Kidney tubule cell (primary cell): Measurements from ENCODE around the gene ENHO.
"Not testable (repeated sequence)": the region's sequence is repeated elsewhere in the genome, so short reads cannot be mapped to it uniquely, and the experiment has no call there.

Source experiments
- DNase-seq: peaks from one replicate; pipeline ENCODE4 v3.0.0-alpha.2; 2018; ENCODE audit warnings: low spot score

ENHO gene

DNA sequence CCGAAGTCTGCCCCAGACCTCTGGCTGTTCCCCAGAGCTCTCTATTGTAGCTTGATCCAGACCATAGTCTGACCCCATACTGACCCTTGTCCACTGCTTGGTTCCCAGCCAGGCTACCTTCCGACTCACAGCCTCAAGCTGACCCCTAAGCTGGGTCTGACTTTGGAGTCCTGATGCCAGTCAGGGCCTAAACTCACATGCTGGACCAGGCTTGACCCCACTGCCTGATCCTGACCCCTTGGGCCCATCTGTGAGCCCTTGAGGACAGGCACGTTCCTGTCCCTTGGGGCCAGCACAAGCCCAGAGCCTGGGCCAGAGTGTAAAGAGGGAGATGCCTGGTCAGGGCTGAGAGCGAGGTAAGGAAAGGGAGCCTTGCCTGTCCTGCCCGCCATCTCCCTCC lies 32.7 kb upstream of the ENHO start:
- no peak for DNase-seq

DNA sequence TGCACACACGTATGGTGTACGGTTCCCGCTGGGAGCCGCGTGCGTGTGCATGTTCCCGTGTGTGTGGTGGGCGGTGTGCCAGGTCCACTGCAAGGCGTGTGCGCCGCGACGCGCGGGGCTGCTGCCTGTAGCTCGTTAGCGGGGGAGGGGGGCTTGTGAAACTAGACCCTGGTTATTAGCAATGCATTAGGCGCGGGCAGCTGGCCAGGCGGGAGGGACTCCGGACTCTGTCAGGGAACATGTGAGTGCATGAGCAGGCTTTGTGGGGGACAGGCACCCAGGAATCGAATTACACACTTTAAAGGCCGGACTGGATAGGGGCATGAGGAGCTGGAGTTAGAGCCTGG lies 32.2 kb upstream of the ENHO start:
- DNase-seq, result no peak

DNA sequence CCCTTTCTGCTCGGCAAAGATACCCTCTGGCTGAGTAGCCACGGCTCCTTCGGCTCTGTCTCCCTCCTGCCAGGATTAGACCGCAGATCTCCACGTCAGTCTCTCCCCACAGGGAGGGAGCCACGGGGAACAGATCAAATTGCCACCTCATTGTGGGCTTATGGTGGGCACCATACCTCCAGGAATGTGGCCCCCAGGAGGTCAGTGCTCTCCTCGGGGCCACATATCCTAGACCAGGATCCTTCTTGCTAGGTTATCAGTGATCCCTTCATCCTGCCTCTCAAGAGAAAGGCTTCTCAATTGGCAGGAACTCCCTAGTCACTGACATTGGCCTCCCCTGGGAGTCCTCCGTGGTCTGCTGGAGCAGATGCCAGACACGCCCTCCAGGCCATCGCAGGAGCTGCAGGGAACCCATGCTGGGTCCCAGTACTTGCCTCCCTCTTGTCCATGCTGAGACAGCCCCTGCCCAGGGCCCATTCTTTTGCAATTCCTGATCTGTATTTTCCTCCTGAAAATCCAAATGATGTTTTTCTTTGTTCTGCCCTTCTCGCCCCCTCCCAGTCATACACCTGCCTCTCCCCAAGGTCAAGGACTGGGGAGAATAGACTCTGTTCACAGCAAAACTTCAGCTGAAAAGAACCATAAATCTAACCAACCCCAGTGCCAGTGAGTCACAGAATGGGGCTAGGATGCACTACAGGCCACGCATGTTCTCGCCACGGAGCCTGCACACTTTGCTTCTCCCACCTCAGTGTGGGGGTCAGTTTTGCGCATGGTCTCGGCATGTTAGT lies 31.6 kb upstream of the ENHO start:
- no peak for DNase-seq

DNA sequence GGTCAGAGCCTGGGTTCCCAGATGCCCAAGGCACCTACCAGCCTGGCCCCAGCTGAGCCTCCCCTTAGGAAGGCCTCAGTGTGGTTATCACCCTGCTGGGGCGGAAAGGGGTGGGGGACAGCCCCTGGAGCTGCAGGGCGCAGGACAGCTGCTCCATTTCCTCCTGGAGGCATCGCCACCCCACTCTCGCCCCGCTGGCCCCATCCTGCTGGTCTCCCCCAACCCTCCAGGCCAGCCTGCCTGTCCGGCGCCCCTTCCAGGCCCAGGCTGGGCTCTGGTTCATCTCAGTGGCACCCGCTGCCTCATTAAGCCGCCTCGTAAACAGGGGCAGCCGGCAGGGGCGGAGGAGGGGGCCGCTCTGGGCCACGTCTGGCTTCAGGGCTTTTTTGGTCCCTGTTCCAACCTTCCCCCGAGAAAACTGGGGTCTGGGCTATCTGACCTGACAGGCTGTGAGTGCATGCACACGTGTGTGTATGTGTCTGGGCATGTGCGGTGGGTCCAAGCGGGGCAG lies 30.8 kb upstream of the ENHO start:
- no peak for DNase-seq

DNA sequence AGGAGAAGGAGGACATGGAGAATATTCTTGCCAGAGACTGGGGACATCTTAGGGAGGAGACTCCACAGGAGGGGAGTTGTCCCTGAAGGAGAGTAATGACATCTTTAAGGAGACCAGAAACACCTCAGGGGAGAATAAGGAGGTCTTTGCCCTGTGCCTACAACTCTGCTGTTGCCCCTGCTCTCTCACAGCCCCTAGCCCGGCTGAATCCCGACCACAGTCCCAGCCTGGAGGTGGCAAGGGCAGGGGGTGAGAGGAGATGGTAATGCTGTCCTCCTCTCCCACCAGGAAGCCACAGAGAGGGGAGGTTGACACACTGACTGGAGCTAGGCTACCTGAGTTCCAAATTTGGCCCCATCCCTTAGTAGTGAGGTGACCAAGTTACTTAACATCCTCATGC lies 30.2 kb upstream of the ENHO start:
- DNase-seq, result no peak

DNA sequence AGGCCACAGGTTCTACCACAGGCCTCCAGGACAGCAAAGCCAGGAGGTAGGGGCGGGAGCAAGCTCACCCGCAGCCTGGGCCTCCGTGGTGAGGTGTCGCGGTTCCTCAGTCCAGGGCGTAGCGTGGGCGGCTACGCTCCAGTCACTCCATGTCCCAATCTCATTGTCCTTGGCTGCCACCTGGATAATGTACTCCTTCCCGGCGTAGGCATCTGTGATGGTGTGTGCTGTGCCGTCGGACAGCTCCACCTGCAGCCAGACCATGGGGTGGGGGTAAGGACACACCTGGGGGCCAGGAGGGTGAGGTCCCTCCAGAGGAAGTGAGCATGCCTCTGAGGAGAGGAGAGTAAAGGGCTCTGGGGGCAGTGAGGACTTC lies 29.8 kb upstream of the ENHO start:
- DNase-seq, result peak; percentile 25

DNA sequence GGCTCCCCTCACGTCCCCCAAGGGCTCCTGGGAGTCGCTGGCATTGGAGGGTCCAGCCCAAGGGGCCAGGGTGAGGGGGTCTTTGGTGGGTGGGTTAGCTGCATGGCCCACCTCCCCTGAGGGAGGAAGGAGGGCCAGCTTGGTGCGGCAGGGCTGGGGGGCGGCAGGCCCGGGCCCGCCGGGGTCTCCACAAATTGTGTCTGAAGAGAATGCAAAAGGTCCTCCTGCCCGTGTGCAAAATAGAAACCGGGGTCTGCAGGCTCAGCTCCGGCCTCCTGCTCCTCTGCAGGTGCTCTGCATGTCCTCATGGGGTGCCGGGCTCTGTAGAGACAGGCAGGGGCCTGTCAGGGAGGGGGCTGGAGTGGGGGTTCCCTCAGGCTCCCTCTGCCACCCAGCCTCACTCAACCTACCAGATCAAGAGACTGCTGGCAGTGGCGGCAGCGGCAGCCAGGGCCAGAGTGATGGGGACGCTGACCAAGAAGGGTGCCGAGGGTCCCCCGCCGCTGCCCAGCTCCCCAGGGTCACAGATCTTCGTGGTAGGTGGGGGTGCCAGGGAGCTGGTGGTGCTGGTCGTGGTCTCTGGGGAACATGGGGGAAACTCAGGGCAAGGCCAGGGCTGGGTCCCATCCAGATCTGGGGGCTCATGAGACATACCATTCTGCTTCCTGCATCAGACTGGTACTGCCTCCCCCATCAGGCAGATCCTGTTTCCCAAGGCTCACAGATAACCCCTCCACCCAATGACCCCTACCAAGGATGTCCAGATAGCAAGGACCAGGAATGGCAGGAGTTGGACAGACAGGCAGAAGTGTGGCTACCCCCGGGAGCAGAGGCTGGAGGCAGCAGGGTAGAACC lies 29.2 kb upstream of the ENHO start:
- no peak for DNase-seq

DNA sequence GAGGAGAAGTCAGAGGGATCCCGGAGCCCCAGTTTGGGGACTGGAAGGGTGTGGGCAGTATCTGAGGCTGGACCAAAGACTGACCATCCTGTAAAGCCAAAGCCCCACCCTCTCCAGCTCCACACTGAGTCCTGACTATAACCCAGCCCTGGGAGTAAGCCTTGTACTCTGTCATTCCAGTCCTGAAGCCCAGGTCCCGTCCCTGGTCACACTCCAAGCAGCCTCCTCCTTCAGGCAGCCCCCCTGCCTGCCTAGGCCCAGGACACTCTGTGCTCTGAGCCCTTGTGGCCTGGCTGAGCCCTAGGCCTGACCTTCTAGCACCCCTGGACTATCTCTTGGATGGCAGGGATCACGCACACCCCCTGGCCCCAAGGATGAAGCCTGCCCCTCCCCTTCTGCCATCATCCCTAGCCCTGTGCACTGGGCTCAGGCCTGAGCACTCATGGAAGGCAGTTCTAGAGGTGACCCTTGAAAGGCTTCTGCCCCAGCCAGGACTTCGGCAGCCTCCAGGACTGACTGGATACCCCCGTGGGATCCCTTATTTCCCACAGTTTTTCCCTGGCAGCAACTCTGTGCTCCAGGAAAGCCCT lies 28.0 kb upstream of the ENHO start:
- DNase-seq, result no peak

DNA sequence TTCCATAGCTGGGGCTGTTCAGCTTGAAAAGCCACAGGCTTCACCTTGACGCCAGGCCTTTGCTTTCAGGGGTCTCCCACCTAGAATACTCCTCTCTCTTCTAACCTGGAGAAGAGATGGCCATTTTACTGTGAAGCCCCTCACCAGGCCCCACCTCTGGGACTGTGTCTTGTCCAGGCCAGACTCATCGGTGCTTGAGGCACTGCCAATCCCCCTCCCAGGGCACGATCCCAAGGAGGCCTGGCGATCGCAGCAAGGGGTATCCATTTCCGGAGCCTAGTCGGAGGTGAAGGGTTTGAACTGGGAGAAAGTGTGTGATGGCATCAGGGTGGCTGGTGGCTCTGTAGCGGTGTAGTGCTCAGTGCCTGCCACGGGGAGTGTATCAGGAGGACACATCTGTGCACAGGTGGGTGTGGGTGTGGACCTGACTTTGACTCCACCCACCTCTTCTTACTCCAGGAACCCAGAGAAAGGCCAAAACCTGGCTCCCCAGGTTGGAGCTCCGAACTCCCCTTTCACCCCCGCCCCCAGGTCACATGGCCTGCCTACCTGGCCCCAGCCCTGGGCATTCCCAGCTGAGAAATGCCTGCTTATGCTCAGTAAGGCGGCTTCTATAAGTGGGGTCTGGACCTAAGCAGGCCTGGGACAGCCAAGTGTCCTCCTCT lies 27.4 kb upstream of the ENHO start:
- no peak for DNase-seq

DNA sequence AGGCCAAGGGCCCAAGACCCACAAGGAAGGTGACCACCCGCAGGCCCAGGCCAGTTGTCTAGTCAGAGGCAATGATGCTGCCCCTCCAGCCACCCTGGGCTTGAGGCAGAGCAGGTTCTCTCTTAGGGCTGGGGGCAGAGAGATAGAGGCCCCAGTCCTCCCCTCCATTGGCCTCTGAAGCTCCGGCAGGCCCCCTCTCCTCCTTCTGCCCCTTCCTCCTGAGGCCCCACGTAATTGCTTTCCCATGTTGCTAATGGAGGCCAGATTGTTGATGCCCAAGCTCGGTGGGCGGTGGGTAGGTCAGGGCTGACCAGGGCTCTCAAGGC lies 26.6 kb upstream of the ENHO start:
- no peak for DNase-seq

DNA sequence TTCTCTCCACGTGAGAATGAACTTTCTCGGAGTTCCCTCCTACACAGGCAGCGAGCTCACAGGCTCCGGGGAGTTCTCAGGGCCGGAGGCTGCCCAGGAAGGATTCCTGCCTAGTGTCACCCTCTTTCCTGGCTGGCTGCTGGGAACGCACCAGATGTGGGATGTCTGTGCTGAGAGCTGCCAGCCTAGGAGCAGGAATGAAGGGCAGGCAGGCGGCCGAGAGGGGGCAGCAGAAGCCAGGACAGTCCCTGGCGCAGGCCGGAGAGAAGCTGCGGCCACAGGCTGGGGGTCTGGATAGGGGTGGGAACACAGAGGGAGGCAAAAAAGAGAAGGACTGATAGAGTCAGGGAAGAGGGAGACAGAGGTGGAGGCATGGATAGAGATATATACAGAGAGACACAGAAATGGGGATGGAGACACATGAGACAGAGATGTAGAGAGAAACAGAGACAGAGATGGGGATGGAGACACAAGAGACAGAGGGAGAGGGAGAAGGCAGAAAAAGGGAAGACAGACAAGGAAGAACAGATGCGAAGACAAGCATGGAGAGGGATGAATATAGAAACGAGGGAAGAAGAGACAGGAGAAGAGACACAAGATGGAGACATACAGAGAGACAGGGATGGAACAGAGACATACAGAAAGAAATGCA lies 25.3 kb upstream of the ENHO start:
- DNase-seq, result peak; percentile 60

DNA sequence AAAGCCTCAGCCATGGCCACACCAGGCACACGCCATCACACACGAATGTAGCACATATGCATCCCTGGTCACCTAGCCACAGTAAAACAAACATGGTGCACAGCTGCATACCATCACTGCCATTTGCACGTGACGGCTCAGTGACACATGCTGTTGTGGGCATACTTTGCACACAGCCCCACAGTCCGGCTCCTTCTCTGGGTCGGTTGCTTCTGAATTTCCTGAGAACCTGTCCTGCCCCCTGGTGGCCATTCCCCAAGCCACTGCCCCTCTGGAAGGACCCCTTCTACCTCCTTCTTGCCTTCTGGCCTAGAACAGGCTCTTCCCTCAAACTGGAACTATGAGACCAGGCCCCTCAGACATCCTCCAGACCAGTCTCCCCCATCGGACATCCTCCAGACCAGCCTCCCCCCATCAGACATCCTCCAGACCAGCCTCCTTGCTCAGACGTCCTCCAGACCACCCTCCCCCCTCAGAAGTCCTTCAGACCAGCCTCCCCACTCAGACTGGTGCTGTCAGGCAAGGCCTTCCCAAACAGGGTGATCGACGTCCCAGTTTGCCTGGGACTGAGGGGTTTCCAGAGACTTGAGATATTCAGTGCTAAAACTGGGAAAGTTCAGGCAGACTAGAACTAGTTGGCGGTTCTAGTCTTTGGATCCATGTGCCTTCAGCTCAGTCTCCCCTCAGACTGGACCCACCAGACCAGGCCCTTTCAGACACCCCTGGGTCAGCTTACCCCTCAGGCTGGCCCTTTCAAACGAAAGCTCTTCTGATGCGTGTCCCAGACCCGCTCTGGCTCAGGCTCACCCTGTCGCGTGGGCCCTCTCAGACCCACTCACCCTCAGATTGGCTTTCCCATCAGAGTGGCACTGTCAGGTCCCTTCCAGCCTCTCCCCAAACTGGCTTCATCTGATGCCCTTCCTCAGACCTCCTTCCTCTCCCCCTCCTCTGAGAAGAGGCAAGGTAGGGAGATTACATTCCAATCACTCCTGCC lies 24.3 kb upstream of the ENHO start:
- peak; percentile 80 for DNase-seq

DNA sequence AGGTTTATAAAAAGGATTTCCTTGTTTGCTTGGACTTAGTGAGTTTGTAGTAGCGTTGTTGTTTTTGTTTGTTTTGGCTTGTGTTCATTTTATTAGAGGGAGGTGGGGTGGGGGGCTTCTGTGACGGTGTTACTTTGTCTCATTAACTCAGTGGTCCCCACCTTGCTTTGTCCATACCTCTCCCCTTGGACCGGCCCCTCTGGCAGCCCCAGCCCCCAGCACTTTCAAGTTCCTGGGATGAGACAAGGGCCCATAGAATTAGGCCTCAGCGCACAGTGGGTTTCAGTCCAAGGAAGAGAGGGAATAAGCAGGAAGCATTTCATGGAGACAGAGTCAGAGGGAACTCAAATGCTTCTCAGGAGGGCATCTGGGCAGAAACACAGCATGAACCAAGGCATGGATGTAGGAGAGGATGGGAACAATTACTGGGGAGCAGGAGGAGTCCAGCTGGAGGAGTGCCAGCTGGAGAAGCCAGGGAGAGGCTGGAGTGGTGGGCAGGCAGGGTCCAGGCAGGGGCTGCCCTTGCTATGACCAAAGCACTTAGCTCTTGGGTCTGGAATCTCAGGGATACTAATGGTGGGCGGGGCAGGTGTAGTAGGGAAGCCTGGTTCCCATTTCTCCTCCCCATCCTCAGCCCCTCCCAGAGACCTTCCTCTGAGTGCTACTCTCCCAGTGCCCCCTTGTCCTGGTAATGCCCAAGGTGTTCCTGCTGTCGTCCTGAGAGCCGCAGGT lies 23.5 kb upstream of the ENHO start:
- DNase-seq, result no peak

DNA sequence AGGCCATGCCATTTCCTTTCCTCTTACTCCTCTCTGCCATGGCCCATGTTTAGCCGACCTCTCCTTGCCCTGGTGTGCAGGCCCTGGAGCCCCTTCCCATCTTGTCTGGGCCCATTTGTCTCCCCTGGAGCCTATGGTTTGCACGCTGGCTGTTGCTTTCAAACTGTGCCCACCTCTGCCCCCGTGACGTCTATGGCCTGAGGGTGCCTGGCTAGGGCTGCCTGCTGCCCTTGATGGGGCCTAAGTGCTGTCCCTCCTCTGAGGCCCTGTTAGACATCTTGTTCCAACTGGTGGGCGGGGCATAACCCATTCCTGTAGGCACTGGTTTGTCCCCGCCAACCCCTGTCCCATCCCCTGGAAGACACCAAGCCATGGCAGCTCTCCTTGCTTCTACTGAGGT lies 22.7 kb upstream of the ENHO start:
- DNase-seq, result no peak

DNA sequence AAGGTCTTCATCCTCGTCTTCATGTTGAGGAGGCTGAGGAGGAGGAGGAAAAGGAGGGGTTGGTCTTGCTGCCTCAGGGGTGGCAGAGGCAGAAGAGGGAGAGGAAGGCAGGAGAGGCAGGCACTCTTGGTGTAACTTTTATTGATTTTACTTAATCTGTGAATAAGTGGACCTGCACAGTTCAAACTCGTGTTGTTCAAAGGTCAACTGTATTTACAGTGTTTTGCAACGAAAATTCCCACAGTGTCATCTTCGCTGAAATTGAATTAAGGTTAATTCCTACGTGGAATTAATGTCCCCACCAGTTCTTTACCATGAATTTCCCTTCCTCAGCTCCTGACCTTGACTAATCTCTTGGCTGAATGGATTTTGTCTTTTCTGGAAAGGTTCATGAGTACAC lies 21.2 kb upstream of the ENHO start:
- DNase-seq, result no peak

DNA sequence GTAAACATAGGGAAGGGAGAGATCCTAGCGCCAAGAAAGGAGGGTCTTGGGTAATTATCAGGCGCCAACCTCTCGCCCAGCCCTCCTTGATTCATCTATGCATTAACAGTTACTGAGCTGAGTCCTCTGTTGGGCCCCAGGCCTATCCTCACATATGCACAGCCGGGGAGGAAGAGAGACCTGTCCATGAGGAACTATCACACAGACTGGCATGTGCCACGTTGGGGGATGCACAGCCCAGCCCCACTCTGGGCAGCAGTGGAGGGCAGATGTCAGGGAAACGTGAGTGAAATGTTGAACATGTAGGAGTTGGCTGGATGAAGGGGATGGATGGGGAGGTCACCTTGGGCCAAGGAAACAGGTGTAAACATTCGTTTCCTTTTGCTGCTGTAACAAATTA lies 18.8 kb upstream of the ENHO start:
- DNase-seq, result no peak

DNA sequence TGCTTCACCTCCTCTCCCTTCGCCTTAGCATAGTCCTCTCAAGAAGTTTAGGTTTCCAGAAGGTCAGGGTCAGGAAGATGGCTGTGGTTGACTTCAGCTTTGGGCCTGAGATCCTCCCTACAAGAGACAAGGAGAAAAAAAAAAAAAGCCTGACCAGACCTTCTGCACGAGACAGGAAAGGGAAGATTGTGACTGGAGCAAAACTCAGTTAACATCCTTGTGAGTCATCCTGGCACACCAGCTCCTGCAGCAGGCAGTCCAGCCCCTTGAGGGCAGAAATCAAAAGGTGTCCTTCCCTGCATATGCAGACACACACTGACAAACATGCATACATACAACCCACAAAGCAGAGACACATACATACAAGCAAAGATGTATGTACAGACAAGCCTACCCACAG lies 18.0 kb upstream of the ENHO start:
- DNase-seq, result peak; percentile 77

DNA sequence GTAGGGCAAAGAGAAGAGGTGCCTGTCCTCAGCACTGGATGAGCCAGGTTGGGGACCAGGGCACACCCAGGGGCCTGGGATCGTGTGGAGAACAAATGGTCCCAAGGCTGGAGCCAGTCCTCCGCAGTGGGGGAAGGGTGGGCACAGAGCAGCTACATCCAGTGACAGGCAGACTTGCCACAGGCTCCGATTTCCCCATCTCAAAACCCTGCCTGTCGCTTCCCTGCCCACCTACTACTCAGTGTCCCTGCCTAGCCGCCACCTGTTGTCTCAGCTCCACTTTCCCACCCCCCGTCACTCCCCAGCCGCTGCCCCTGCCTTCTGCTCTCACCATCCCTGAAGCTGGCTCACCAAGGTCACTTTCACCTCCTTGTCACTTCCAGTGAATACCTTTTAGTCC lies 13.9 kb upstream of the ENHO start:
- DNase-seq, result no peak

DNA sequence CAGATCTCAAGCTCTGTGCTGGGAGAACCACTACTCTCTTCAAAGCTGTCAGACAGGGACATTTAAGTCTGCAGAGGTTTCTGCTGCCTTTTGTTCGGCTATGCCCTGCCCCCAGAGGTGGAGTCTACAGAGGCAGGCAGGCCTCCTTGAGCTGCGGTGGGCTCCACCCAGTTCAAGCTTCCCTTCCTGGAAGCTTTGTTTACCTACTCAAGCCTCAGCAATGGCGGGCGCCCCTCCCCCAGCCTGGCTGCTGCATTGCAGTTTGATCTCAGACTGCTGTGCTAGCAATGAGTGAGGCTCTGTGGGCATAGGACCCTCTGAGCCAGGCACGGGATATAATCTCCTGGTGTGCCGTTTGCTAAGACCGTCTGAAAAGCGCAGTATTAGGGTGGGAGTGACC lies 9.3 kb upstream of the ENHO start:
- DNase-seq, result not testable (repeated sequence)

DNA sequence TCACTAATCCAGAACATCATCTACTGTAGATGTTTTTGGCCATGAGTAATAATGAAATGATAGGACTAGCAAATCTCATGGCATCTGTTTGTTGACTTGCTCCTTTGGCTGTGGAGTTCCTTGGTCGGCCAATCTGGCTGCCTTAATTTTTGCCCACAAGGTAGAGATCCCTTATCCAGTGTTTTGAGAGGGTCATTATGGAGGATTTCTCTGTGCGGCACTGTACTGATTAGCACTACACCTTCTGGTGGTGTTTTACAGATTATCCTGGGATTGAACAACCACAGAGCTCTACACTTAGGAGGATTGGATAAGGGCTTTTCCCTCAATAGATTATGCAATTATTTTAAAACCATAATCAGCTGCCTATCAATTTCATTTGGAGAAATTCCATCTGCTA lies 3.2 kb upstream of the ENHO start:
- DNase-seq, result no peak
